ENCODE data around the gene DNAJB2.

The DNAJB2 gene

GRCh38 chr2:219279151-219279915, at the start of gene DNAJB2:
Gene DNAJB2 (plus strand): TSS chr2:219279366. CDS start chr2:219279834, 468 bp downstream.
- DNase-seq = peak; percentile 66 to 99 (median 96)

GRCh38 chr2:219230059-219230540, 49.1 kb upstream of the DNAJB2 start:
- peak in 3 of 14 donors; percentile 45 to 59 (median 47) for DNase-seq

GRCh38 chr2:219234331-219234730, 44.8 kb upstream of the DNAJB2 start:
- no peak for DNase-seq

GRCh38 chr2:219243291-219243761, 35.8 kb upstream of the DNAJB2 start:
- peak in 3 of 14 donors; percentile 8 to 18 (median 12) for DNase-seq

GRCh38 chr2:219244789-219245147, 34.4 kb upstream of the DNAJB2 start:
- DNase-seq = no peak

- peak; percentile 66 to 94 (median 88) for DNase-seq
Measured at GRCh38 chr2:219245148-219245898, 33.8 kb upstream of the DNAJB2 start, which contains the start of the genes GLB1L and STK16. Gene GLB1L (minus strand): TSS chr2:219245444. CDS start chr2:219243573, 1,871 bp downstream. Gene STK16 (plus strand): TSS chr2:219245479. CDS start chr2:219246000, 521 bp downstream.

GRCh38 chr2:219245899-219246230, 33.3 kb upstream of the DNAJB2 start:
- DNase-seq = no peak

- DNase-seq = no peak
Measured at GRCh38 chr2:219246559-219246958, 32.6 kb upstream of the DNAJB2 start.

- DNase-seq = no peak
Measured at GRCh38 chr2:219247678-219248642, 31.2 kb upstream of the DNAJB2 start.

GRCh38 chr2:219248845-219249202, 30.3 kb upstream of the DNAJB2 start:
- no peak for DNase-seq

GRCh38 chr2:219249203-219249980, 29.8 kb upstream of the DNAJB2 start:
- DNase-seq = peak in 12 of 14 donors; percentile 10 to 70 (median 55)

- no peak for DNase-seq
Measured at GRCh38 chr2:219250049-219250781, 29.0 kb upstream of the DNAJB2 start.

- DNase-seq = no peak
Measured at GRCh38 chr2:219251656-219252055, 27.5 kb upstream of the DNAJB2 start.

- DNase-seq = peak in 1 of 14 donors; percentile 54
Measured at GRCh38 chr2:219252084-219252483, 27.1 kb upstream of the DNAJB2 start.

GRCh38 chr2:219252570-219252899, 26.6 kb upstream of the DNAJB2 start:
- DNase-seq = peak in 1 of 14 donors; percentile 59

- DNase-seq = peak in 2 of 14 donors; percentile 37 to 67
Measured at GRCh38 chr2:219252900-219253752, 26.0 kb upstream of the DNAJB2 start, which contains the start of gene TUBA4B. Gene TUBA4B (plus strand): TSS chr2:219253243. CDS start chr2:219253408, 165 bp downstream.

GRCh38 chr2:219253753-219254589, 25.2 kb upstream of the DNAJB2 start, which contains the start of gene TUBA4A:
Gene TUBA4A (minus strand): TSS chr2:219253918. CDS start chr2:219253858, 60 bp downstream.
- DNase-seq = peak in 12 of 14 donors; percentile 43 to 86 (median 63)

GRCh38 chr2:219254590-219255201, 24.5 kb upstream of the DNAJB2 start:
- peak in 1 of 14 donors; percentile 45 for DNase-seq
